Gastroesophageal sphincter (tissue), 3 donors: ENCODE data around the gene ENTPD3.

Experiments used
- CTCF ChIP-seq, 4 experiments: fragments of 200-600 bp in 2 of 4; fragments of 450-650 bp in 2 of 4; sonication (generic) in 1 of 4; IDR thresholded peaks; one replicate each; pipeline ENCODE4 v1.5.1; 2017 to 2019; ENCODE audit warnings: antibody characterized with exemption in 4 of 4, mild to moderate bottlenecking in 2 of 4, moderate library complexity in 2 of 4
- EP300 ChIP-seq: sonication (generic); formaldehyde crosslinking; IDR thresholded peaks from one replicate; pipeline ENCODE4 v1.6.1; 2017; ENCODE audit warnings: antibody characterized with exemption, mild to moderate bottlenecking
- POLR2A ChIP-seq, 2 donors: fragments of 450-650 bp; IDR thresholded peaks; one replicate each; pipeline ENCODE4 v1.6.1; 2017; ENCODE audit warnings: antibody characterized with exemption in 2 of 2, mild to moderate bottlenecking in 2 of 2, moderate library complexity in 1 of 2
- POLR2AphosphoS5 ChIP-seq: sonication (generic); formaldehyde crosslinking; IDR thresholded peaks from one replicate; pipeline ENCODE4 v1.6.1; 2017; ENCODE audit warnings: antibody characterized with exemption

GRCh38 chr3:40404591-40405198 is 17.7 kb downstream of the ENTPD3 start:
- TF ChIP-seq POLR2A (IDR thresholded peaks at IDR 0.05) (no peak), CTCF (IDR thresholded peaks at IDR 0.05) (no peak), EP300 (no peak), POLR2AphosphoS5 (no peak)
